Neuronal stem cell (in vitro differentiated cells): Measurements from ENCODE around the gene QRSL1.
"Not testable (repeated sequence)": the region's sequence is repeated elsewhere in the genome, so short reads cannot be mapped to it uniquely, and the experiment has no call there.

Experiments used
- DNase-seq: peaks from one replicate; pipeline ENCODE4 v3.0.0-alpha.2; 2013; ENCODE audit warnings: low spot score
- H2AFZ ChIP-seq: one replicate; pipeline ENCODE4 v1.6.1; 2013; ENCODE audit warnings: mild to moderate bottlenecking, low read length, inconsistent platforms
- H2AK5ac ChIP-seq: 2 replicates; pipeline ENCODE4 v1.6.1; 2013; ENCODE audit warnings: low read depth, mild to moderate bottlenecking, inconsistent platforms, low read length, moderate library complexity, mixed read lengths
- H2BK120ac ChIP-seq: 2 replicates; pipeline ENCODE4 v1.6.1; 2013; ENCODE audit warnings: low read depth, mild to moderate bottlenecking, inconsistent platforms, low read length, moderate library complexity, mixed read lengths
- H2BK12ac ChIP-seq: one replicate; pipeline ENCODE4 v1.6.1; 2013; ENCODE audit warnings: low read length, inconsistent platforms
- H2BK15ac ChIP-seq: 2 replicates; pipeline ENCODE4 v1.6.1; 2013; ENCODE audit warnings: mild to moderate bottlenecking, low read length, inconsistent platforms, mixed read lengths
- H2BK5ac ChIP-seq: one replicate; pipeline ENCODE4 v1.6.1; 2013; ENCODE audit warnings: inconsistent platforms, mild to moderate bottlenecking, low read length, moderate library complexity
- H3K14ac ChIP-seq: one replicate; pipeline ENCODE4 v1.6.1; 2013; ENCODE audit warnings: low read length, inconsistent platforms
- H3K18ac ChIP-seq: 2 replicates; pipeline ENCODE4 v1.6.1; 2013; ENCODE audit warnings: low read length, inconsistent platforms
- H3K23ac ChIP-seq: 2 replicates; pipeline ENCODE4 v1.6.1; 2013; ENCODE audit warnings: low read depth, mild to moderate bottlenecking, mixed read lengths, low read length, inconsistent platforms; ENCODE audit not compliant: poor library complexity
- H3K27ac ChIP-seq: replicated peaks from 3 replicates; pipeline ENCODE4 v1.5.1; 2013; ENCODE audit warnings: low read length, inconsistent platforms
- H3K27me3 ChIP-seq, 3 experiments: 2 replicates each; pipeline ENCODE4 v1.6.1; 2013; ENCODE audit warnings: low read length in 3 of 3, mild to moderate bottlenecking in 2 of 3, inconsistent platforms in 1 of 3, low read depth in 1 of 3, mixed read lengths in 1 of 3, moderate library complexity in 1 of 3; ENCODE audit not compliant: control insufficient read depth in 3 of 3, insufficient read depth in 3 of 3
- H3K36me3 ChIP-seq, 2 donors: replicated peaks in 1 of 2; 2 replicates each; pipeline ENCODE4 v1.6.1; 2013; ENCODE audit warnings: low read length in 2 of 2; ENCODE audit not compliant: control insufficient read depth in 2 of 2, insufficient read depth in 2 of 2
- H3K4ac ChIP-seq: 2 replicates; pipeline ENCODE4 v1.6.1; 2013; ENCODE audit warnings: inconsistent platforms, mild to moderate bottlenecking, low read length, moderate library complexity
- H3K4me1 ChIP-seq, 2 donors: 1 replicate in 1 of 2; 2 replicates in 1 of 2; pipeline ENCODE4 v1.6.1; 2013; ENCODE audit warnings: low read length in 2 of 2, low read depth in 1 of 2; ENCODE audit not compliant: control insufficient read depth in 2 of 2, insufficient read depth in 1 of 2
- H3K4me2 ChIP-seq: one replicate; pipeline ENCODE4 v1.6.1; 2013; ENCODE audit warnings: mild to moderate bottlenecking, low read length, inconsistent platforms; ENCODE audit not compliant: insufficient read depth, poor library complexity, severe bottlenecking
- H3K4me3 ChIP-seq, 2 donors: 2 replicates each; pipeline ENCODE4 v1.5.1; 2013; ENCODE audit warnings: low read length in 2 of 2, mild to moderate bottlenecking in 2 of 2, inconsistent platforms in 1 of 2, moderate library complexity in 1 of 2
- H3K79me1 ChIP-seq: one replicate; pipeline ENCODE4 v1.6.1; 2013; ENCODE audit warnings: low read depth, mild to moderate bottlenecking, inconsistent platforms, low read length, moderate library complexity
- H3K9ac ChIP-seq: one replicate; pipeline ENCODE4 v1.6.1; 2013; ENCODE audit warnings: mild to moderate bottlenecking, low read depth, low read length, inconsistent platforms; ENCODE audit not compliant: poor library complexity
- H3K9me3 ChIP-seq, 2 donors: replicated peaks in 1 of 2; 2 replicates each; pipeline versions ENCODE3 to v1.6.1; 2013; ENCODE audit warnings: low read length in 2 of 2, mild to moderate bottlenecking in 2 of 2, inconsistent platforms in 1 of 2, low read depth in 1 of 2, mixed read lengths in 1 of 2, moderate library complexity in 1 of 2; ENCODE audit not compliant: control insufficient read depth in 2 of 2, insufficient read depth in 1 of 2
- H4K8ac ChIP-seq: one replicate; pipeline ENCODE4 v1.6.1; 2013; ENCODE audit warnings: low read depth, mild to moderate bottlenecking, inconsistent platforms, low read length, moderate library complexity
- H4K91ac ChIP-seq: one replicate; pipeline ENCODE4 v1.6.1; 2013; ENCODE audit warnings: low read length, low read depth, mild to moderate bottlenecking, inconsistent platforms; ENCODE audit not compliant: poor library complexity
- WGBS, 2 donors: extraction: QIAGEN DNeasy Blood & Tissue Kit; methylation state at CpG; one replicate each; pipeline ENCODE4 v1.1.7; 2013; ENCODE audit warnings: missing lambda C conversion rate in 2 of 2, mixed read lengths in 1 of 2; ENCODE audit not compliant: insufficient read length in 2 of 2, insufficient replicate concordance in 1 of 2; ENCODE audit errors: extremely low coverage in 2 of 2; 5-methylcytosine and 5-hydroxymethylcytosine counted together

QRSL1 gene

DNA sequence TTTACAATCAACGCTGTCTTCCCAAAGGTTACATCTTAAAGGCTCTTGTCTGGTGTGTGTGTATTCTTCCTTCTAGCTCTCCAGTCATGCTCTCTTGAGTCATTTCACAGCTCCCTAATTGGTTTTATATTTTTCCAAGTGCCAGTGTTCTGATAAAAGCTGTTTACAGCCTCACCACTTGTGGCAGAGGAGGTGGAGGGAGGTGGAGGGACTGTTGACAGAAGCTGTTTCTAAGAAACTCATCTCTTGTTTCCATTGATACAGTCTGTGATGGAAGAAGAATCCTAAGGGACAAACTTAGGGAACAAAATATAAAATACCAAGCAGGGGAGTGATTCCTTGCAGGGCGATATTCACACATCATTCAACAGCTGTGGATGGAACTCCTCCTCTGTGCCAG, 64.0 kb downstream of the QRSL1 start:
- H3K18ac ChIP-seq = no peak overlapping the region
- no peak overlapping the region for H3K4me2 ChIP-seq
- H2BK5ac ChIP-seq = no peak overlapping the region
- no peak overlapping the region for H2BK12ac ChIP-seq
- H3K4me1 ChIP-seq = peaks cover 2 to 9% of the 10 kb centered on the region in 2 donors
- H2AK5ac ChIP-seq = no peak overlapping the region
- WGBS, 2 donors = no CpG with 5 or more reads among the region's 2 CpGs
- peaks cover 0 to 15% (median 0%) of the 10 kb centered on the region in 3 experiments for H3K27me3 ChIP-seq
- H2BK15ac ChIP-seq = no peak overlapping the region
- no peak for DNase-seq
- H3K9ac ChIP-seq = no peak overlapping the region
- no peak overlapping the region for H3K23ac ChIP-seq
- H4K8ac ChIP-seq = no peak overlapping the region
- no peak overlapping the region for H3K4ac ChIP-seq
- no peaks in the 10 kb centered on the region for H3K36me3 ChIP-seq
- H3K9me3 ChIP-seq = no peaks in the 10 kb centered on the region
- H4K91ac ChIP-seq = no peak overlapping the region
- no peak overlapping the region for H2AFZ ChIP-seq
- H3K4me3 ChIP-seq = no peak overlapping the region
- no peak overlapping the region for H2BK120ac ChIP-seq
- no peaks in the 10 kb centered on the region for H3K79me1 ChIP-seq
- no peak overlapping the region for H3K14ac ChIP-seq
- no peak overlapping the region for H3K27ac ChIP-seq

DNA sequence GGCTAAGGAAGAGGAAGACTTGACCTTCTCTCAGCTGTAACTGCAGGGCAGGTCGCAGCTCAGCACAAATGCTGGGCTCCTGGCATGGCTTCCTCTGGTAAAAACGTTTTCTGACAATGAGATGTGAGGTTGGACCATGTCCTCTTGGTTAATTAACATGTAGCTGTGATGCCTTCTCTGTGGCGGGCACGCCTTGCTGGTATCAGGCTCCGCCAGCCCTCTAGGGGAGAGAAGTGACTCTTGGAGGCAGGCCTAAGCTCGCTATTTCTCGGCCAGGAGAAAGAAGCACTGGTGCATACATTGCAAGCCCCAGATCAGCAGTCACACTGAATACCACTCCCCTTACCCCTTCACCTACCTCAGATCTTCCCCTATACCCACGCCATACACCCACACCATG, 65.0 kb downstream of the QRSL1 start:
- Histone ChIP-seq H3K27me3 (peaks cover 0 to 14% (median 0%) of the 10 kb centered on the region in 3 experiments), H3K18ac (no peak overlapping the region), H2BK120ac (no peak overlapping the region), H3K36me3 (no peaks in the 10 kb centered on the region), H4K8ac (no peak overlapping the region), H4K91ac (no peak overlapping the region), H3K4me2 (no peak overlapping the region), H3K9ac (no peak overlapping the region), H3K4me3 (no peak overlapping the region), H3K23ac (no peak overlapping the region), H3K4ac (no peak overlapping the region), H3K4me1 (peaks cover 2 to 9% of the 10 kb centered on the region in 2 donors), H3K27ac (no peak overlapping the region), H2BK15ac (no peak overlapping the region), H2AFZ (no peak overlapping the region), H2BK5ac (no peak overlapping the region), H2AK5ac (no peak overlapping the region), H3K9me3 (no peaks in the 10 kb centered on the region), H3K79me1 (no peaks in the 10 kb centered on the region), H2BK12ac (no peak overlapping the region), H3K14ac (no peak overlapping the region)
- no CpG with 5 or more reads among the region's 8 CpGs for WGBS, 2 donors
- no peak for DNase-seq

DNA sequence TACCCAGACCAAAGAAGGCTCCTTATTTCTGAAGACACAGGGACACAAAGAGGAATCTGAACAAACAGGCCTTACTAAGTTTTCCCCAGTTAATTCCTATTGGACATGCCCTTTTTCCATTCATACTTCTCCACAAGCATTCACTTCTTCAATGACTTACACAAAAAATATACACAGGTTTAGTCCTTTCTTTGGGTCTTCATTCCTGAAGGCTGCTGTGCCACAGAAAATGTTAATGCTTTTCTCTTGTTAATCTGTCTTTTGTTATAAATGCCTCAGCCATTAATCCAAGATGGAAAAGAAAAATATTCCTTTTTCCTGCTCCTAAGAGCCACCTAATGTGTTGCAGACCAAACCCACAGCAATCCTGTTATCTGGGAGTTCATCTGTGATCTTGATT, 71.2 kb downstream of the QRSL1 start:
- H4K91ac ChIP-seq = no peak overlapping the region
- no peak overlapping the region for H3K4me2 ChIP-seq
- no peaks in the 10 kb centered on the region for H3K79me1 ChIP-seq
- H3K27ac ChIP-seq = no peak overlapping the region
- no peak overlapping the region for H2BK5ac ChIP-seq
- H3K4me3 ChIP-seq = no peak overlapping the region
- H3K4me1 ChIP-seq = peaks cover 2 to 5% of the 10 kb centered on the region in 2 donors
- no peak overlapping the region for H2AK5ac ChIP-seq
- no peak overlapping the region for H2BK120ac ChIP-seq
- H3K36me3 ChIP-seq = no peaks in the 10 kb centered on the region
- H2BK12ac ChIP-seq = no peak overlapping the region
- no peak overlapping the region for H2BK15ac ChIP-seq
- H3K4ac ChIP-seq = no peak overlapping the region
- H3K9ac ChIP-seq = no peak overlapping the region
- no peak overlapping the region for H4K8ac ChIP-seq
- H3K14ac ChIP-seq = no peak overlapping the region
- no peak for DNase-seq
- peaks cover 0 to 5% of the 10 kb centered on the region in 2 donors for H3K9me3 ChIP-seq
- no peak overlapping the region for H3K23ac ChIP-seq
- no peak overlapping the region for H2AFZ ChIP-seq
- peaks cover 0 to 4% (median 0%) of the 10 kb centered on the region in 3 experiments for H3K27me3 ChIP-seq
- no peak overlapping the region for H3K18ac ChIP-seq

DNA sequence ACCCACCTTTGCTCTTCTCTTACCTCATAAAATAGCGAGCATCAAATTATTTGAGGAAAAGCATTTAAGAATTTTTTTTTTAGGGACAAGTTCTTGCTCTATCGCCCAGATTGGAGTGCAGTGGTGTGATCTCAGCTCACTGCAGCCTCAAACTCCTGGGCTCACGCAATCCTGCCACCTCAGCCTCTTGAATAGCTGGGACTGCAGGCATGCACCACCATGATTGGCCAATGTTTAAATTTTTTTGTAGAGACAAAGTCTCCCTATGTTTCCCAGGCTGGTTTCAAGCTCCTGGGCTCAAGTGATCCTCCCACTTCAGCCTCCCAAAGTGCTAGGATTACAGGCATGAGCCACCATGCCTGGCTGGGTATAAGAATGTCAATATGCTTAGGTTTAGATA, 71.8 kb downstream of the QRSL1 start:
- not testable (repeated sequence) for H3K23ac ChIP-seq, H3K4me3 ChIP-seq, H2BK5ac ChIP-seq, H3K4me1 ChIP-seq, H3K4ac ChIP-seq, H3K79me1 ChIP-seq, H4K91ac ChIP-seq, DNase-seq, H2AK5ac ChIP-seq, H3K36me3 ChIP-seq, H3K14ac ChIP-seq, H4K8ac ChIP-seq, H2AFZ ChIP-seq, H3K27me3 ChIP-seq, H2BK15ac ChIP-seq, H3K9ac ChIP-seq, H3K27ac ChIP-seq, H3K18ac ChIP-seq, H2BK12ac ChIP-seq, H2BK120ac ChIP-seq, H3K4me2 ChIP-seq, H3K9me3 ChIP-seq
- no CpG with 5 or more reads among the region's 3 CpGs for WGBS, 2 donors
